Vagina (tissue), 2 donors: ENCODE data around the gene FBXO10.

Experiments
- POLR2A ChIP-seq, 2 donors: fragments of 450-650 bp; IDR thresholded peaks; one replicate each; pipeline ENCODE4 v1.6.1; 2017; ENCODE audit warnings: antibody characterized with exemption in 2 of 2, mild to moderate bottlenecking in 2 of 2, moderate library complexity in 2 of 2
- POLR2AphosphoS5 ChIP-seq, 2 donors: sonication (generic); formaldehyde crosslinking; IDR thresholded peaks; one replicate each; pipeline ENCODE4 v1.9.0; 2017; ENCODE audit warnings: antibody characterized with exemption in 2 of 2, mild to moderate bottlenecking in 2 of 2, low read depth in 1 of 2; ENCODE audit not compliant: insufficient read depth in 1 of 2
- TF ChIP-seq, protein P1 (sequence below), 3 experiments: fragments of 450-650 bp in 2 of 3; fragments of 200-600 bp in 1 of 3; sonication (generic) in 1 of 3; IDR thresholded peaks; one replicate each; pipeline ENCODE4 v1.5.1; 2017 to 2019; ENCODE audit warnings: antibody characterized with exemption in 3 of 3, mild to moderate bottlenecking in 2 of 3, moderate library complexity in 2 of 3

DNA sequence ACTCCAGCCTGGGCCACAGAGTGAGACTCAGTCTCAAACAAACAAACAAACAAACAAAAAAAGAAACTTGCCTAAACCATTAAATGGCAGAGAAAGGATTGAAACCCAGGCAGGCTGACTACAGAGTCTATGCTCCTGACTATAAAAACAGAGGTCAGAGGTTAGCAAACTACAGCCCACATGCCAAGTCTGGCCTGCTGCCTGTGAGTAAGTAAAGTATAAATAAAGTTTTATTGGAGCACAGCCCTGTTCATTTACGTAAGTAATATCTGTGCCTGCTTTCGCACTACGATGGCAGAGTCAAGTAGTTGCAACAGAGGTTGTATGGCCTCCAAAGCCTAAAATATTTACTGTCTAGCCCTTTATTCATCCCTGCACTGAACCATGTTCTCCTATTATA is 78.9 kb downstream of the FBXO10 start:
- TF ChIP-seq POLR2A (IDR thresholded peaks at IDR 0.05) (no peak), POLR2AphosphoS5 (IDR thresholded peaks at IDR 0.05; ENCODE audit: insufficient read depth in 1 of 2, low read depth in 1 of 2) (no peak)
- TF ChIP-seq, protein P1, sequence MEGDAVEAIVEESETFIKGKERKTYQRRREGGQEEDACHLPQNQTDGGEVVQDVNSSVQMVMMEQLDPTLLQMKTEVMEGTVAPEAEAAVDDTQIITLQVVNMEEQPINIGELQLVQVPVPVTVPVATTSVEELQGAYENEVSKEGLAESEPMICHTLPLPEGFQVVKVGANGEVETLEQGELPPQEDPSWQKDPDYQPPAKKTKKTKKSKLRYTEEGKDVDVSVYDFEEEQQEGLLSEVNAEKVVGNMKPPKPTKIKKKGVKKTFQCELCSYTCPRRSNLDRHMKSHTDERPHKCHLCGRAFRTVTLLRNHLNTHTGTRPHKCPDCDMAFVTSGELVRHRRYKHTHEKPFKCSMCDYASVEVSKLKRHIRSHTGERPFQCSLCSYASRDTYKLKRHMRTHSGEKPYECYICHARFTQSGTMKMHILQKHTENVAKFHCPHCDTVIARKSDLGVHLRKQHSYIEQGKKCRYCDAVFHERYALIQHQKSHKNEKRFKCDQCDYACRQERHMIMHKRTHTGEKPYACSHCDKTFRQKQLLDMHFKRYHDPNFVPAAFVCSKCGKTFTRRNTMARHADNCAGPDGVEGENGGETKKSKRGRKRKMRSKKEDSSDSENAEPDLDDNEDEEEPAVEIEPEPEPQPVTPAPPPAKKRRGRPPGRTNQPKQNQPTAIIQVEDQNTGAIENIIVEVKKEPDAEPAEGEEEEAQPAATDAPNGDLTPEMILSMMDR (IDR thresholded peaks at IDR 0.05) = no peak
